ENCODE measurements around the gene USHBP1.
A peak's percentile ranks its signal among the peaks of the same experiment; 100 is the strongest.

USHBP1 gene

DNA sequence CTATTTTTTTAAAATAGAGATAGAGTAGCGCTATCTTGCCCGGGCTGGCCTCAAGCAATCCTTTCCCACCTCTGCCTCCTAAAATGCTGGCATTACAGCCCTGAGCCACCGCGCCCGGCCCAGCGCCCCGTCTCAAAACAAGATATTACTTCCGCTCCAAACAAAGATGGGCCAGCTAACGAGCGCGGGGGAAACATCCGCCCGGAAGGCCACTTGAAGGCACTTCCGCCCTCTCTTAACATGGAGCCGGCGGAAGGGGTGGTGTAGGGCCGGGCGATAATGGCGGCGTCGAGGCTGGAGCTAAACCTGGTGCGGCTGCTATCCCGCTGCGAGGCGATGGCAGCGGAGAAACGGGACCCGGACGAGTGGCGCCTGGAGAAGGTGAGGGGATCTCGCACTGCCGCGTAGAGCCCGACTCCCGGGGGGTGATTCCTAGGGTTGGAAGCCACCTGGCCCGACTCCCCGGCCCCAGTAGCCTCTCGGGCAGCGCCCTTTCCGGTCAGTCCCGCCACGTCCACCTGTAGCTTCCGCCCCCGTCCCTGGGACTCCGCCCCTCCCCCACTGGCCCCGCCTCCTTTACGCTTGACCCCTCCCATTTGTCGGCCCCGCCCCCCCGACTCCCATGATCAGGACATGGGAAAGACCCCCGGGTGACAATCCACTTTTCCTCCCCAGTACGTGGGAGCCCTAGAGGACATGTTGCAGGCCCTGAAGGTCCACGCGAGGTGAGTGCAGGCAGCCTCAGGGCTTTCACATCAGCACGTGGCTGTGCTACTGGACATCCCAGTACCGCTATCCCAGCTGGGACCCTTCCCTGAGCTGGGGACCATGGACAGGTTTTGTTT lies 49.2 kb downstream of the USHBP1 start, which contains the start of gene USE1:
Gene USE1 (plus strand): TSS at position 231 of the 845 bp plus-strand sequence. CDS start 49 bp downstream, at position 280.
- FAIRE-seq, result peak; percentile 97
- DNase-seq (ENCODE audit: insufficient read length, low spot score), result peak; percentile 96

DNA sequence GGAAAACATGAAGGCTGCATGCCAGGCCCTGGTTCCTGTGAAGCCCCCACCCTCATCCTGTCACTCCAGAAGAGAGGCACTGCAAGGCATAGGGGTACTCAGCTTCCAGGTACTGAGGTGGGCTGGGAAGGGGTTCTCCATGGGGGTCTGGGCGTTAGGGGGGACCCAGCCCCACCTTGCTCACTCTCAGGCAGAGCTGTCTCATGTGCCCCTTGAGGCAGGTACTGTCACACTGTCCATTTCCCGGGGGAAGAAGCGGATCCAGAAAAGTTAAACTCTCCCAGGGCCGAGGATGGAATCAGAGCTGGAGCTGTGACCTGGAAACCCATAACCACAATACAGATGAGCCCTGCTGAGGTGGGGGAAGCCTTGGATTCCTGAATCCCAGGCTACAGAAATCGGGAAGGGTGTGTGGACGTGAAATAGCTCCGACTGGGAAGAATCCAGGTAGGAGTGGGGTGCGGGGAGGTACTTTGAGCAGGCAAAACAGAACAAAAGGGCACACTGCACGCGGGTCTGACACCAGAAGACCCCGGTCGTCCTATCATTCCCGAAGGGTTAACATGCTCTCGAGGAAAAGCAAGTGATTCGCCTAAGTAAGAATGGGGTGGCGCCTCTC lies 49.9 kb downstream of the USHBP1 start:
- DNase-seq (ENCODE audit: insufficient read length, low spot score), result no peak
- no peak for FAIRE-seq

DNA sequence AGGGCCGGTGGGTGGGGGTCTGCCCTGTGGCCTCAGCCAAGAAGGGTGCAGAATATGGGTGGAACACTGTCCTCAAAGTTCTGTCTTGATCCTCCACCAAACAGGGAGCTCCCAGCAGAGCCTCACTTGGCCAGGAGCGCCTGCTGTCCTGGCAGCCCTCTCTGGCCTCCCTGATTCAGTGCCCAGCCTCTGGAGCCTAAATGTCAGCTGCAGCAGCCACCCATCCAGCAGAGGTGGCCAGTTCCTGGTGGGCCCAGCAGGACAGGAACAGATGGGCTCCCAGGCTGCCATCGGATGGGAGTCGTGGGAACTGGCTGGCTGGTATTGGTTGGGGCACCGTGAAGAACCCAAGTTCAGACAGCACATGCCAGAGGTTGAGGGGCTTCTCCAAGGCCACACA lies 51.2 kb downstream of the USHBP1 start:
- DNase-seq (ENCODE audit: insufficient read length, low spot score), result no peak
- no peak for FAIRE-seq

DNA sequence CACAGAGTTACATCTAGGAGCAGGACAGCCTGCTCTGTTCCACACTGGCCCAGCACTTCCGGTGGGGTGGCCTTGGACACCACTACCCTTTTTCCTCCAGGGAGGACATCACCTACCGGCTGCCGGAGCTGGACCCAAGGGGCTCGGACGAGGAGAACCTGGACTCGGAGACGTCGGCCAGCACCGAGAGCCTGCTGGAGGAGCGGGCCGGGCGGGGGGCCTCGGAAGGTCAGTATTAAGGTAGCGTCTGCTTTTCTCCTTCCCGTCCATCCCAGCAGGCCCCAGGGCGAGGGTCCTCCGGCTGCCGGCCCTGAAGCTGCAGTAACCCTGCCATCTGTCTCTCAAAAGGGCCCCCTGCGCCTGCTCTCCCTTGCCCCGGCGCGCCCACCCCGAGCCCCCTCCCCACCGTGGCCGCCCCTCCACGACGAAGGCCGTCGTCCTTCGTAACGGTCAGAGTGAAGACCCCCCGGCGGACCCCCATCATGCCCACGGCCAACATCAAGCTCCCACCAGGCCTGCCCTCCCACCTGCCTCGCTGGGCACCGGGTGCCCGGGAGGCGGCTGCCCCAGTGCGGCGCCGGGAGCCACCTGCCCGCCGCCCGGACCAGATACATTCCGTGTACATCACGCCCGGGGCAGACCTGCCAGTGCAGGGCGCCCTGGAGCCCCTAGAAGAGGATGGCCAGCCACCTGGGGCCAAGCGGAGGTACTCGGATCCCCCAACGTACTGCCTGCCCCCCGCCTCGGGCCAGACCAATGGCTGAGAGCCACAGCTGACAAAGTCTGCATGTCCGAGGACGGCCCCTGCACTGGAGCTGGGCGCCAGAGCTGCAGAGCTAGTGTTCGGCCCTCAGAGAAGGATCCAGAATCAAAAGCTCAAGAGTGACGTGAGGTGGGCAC lies 52.7 kb downstream of the USHBP1 start:
- no peak for FAIRE-seq
- no peak for DNase-seq (ENCODE audit: insufficient read length, low spot score)

DNA sequence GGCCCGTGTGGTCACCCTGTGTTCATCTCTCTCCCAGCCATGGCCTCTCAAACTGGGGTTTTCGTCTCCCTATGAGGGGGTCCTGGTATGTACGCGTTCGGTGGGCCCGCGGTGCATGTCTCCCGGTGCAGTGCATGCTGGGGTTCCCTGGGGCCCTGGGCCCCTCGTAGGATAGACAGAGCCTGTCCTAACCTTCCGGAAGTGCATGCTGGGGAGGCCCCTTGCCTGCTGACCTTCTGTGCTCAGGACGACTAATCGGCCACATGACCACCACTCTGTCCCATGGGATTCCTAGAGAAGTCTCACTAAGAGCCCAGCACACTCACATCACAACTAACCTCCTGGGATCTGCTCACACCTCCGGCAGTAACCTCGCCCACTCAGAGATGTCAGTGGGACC lies 54.2 kb downstream of the USHBP1 start:
- DNase-seq (ENCODE audit: insufficient read length, low spot score) (no peak), FAIRE-seq (no peak)

DNA sequence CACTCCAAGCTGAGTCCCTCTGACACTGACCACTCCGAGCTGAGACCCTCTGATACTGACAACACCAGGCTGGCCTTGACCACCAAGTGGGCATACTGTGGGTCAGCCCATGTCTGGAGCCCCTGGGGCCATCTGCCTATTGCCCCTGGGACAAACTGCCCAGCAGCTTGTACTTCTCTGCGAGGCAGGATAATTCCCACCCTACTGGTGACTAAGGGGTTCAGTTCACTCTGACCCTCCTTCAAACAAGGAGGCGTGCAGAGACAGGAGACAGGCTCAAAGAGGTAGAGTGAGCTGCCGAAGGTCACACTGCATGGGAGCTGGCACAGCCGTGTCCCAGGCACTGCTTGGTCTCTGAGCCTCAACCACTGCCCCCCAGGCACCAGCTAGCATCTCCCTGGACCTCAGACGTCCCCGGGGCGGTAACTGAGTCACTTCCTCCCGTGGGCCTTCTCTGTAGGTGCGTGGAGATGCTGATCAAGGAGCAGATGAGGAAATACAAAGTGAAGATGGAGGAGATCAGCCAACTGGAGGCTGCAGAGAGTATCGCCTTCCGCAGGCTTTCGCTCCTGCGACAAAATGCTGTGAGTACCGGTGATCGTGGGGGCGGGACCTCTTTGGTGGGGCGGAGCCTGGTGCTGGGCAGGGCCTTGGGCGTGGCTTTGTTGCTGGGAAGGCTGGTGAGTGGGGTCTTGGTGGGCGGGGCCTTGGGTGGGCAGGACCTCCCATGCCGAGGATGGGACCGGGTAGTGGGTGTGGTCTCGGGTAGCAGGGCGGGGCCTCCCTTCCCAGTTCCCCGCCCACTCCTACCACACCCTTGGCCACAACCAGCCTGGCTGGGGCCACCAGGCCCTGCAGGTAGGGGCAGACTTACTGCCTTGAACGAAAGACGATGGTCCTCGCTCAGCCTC lies 55.2 kb downstream of the USHBP1 start:
- DNase-seq (ENCODE audit: insufficient read length, low spot score) (peak; percentile 61), FAIRE-seq (peak; percentile 75)

DNA sequence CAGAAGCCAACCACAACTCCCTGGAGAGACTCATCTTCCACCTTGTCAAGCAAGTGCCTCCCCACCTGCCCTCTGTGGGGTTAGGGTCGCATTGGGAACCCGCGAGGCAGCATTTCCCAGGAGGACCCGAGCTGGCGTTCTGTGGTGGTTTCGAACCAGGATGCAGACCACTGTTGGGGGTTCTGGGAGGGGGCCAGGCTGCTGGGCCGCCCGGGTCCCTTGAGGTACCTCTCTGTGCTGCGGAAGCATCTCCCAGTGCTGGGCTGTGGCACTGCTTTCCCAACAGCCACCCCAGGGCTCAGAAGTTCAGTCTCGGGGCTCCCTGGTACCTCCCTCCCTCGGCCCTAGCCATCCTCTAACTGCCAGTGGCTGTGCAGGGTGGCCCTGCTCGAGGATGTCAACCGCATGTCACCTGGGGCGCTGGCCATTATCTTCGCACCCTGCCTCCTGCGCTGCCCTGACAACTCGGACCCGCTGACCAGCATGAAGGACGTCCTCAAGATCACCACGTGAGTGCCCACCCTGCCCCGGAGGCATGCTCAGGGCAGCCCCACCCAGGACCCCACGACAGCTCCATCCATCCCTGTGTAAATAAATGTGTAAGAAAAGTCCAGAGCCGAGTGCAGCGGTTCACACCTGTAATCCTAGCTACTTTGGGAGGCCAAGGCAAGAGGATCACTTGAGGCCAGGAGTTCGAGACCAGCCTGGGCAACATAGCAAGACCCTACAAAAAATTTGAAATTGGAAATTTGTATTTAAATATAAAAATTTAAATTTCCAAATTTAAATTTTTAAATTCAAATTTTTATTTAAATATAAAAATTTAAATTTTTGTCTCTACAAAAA lies 57.6 kb downstream of the USHBP1 start:
- no peak for FAIRE-seq
- no peak for DNase-seq (ENCODE audit: insufficient read length, low spot score)

DNA sequence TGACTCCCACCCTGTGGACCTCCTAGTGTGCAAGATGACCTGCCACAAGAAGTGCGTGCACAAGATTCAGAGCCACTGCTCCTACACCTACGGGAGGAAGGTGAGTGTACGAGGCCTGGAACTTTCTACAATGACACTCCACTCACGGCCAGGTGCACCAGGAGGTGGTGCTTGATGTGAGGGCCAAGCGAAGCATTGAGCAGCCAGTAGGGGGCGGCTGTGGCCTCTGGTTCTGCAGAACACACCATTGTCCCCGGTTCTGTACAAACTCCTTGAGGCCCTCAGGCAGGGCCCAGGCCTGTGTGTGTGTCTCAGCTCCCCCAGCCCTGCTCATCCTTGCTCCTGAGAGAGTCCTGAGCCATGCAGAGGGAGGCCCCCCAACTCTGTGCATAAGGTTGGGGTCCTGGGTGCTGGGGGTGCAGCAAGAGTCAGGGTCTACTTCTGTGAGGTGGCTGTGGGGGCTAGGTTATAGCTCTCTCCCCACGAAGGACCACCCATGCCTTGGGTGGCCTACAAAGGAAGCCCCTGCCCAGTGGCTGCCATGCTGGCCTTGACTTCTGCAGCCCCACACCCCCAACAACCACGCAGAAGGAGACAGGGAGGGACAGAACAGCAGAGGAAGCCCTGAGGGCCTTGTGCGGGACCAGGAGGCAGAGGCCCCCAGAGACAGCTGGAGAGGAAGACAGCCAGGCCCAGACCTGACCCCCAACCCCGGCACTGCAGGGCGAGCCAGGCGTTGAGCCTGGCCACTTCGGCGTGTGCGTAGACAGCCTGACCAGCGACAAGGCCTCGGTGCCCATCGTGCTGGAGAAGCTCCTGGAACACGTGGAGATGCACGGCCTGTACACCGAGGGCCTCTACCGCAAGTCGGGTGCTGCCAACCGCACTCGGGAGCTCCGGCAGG lies 59.1 kb downstream of the USHBP1 start:
- DNase-seq (ENCODE audit: insufficient read length, low spot score), result peak; percentile 58
- FAIRE-seq, result no peak

DNA sequence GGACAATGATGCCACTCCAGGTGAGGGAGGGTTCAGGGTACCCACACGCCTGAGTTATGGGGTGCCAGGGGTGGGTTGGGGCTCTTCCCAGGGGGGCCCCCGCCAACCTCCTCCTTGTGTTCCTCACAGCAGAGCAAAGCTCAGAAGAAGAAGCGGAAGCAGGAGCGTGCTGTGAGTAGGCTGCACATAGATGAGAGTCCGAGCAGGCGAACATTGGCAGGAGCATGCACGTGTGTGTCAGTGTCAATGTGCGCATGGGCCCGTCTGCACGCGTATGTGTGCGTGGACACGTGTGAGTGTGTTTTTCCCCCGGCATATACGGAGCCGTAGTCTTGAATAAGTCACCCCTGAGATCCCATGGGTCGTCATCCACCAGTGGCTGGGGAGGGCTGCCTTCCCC lies 61.8 kb downstream of the USHBP1 start:
- no peak for DNase-seq (ENCODE audit: insufficient read length, low spot score)

DNA sequence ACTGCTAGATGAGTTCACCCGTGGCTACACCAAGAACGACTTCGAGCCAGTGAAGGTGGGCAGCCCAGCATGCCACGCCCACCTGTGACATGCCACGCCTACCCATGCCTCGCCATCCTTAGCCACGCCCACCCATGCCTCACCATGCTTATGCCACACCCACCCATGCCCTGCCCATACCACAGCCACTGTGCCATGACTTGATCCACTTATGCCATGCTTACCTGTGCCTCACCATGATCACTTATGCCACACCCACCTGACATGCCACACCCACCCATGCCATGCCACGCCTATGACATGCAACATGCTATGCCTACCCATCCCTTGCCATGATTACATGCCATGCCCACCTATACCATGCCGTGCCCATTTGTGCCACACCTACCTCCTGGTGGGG lies 62.3 kb downstream of the USHBP1 start:
- DNase-seq (ENCODE audit: insufficient read length, low spot score), result no peak

More for the DNA sequence above, 61.8 kb downstream of the USHBP1 start:
- FAIRE-seq, result no peak

DNA sequence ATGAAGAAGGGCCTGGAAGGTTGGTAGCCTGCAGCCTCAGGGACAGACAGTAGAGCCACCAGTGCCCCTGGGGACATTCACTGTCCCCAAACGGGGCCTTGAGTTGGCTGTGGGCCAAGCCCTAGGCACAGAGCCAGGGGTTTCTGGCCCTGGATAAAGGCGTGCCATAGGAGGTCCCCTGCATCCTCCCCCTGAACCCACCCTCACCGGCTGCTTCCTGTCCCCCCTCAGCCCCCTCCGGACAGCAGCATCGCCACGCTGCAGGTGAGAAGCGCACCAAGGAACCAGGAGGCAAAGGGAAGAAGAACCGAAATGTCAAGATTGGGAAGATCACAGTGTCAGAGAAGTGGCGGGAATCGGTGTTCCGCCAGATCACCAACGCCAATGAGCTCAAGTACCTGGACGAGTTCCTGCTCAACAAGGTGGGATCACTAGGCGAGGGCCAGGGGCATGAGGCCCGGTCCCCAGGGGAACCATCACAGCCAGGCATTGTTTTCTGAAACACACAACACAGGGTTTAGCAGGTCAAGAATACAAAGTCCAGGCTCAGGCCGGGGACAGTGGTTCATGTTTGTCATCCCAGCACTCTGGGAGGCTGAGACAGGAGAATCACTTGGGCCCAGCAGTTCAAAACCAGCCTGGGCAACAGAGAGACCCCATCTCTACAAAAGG lies 64.0 kb downstream of the USHBP1 start:
- DNase-seq (ENCODE audit: insufficient read length, low spot score), result no peak
- FAIRE-seq, result no peak

More for the DNA sequence above, 62.3 kb downstream of the USHBP1 start:
- no peak for FAIRE-seq
